ENCODE results near the gene KSR2.
A peak's percentile ranks its signal among the peaks of the same experiment; 100 is the strongest.
"Not testable (repeated sequence)": the region's sequence is repeated elsewhere in the genome, so short reads cannot be mapped to it uniquely, and the experiment has no call there.

KSR2 gene

DNA sequence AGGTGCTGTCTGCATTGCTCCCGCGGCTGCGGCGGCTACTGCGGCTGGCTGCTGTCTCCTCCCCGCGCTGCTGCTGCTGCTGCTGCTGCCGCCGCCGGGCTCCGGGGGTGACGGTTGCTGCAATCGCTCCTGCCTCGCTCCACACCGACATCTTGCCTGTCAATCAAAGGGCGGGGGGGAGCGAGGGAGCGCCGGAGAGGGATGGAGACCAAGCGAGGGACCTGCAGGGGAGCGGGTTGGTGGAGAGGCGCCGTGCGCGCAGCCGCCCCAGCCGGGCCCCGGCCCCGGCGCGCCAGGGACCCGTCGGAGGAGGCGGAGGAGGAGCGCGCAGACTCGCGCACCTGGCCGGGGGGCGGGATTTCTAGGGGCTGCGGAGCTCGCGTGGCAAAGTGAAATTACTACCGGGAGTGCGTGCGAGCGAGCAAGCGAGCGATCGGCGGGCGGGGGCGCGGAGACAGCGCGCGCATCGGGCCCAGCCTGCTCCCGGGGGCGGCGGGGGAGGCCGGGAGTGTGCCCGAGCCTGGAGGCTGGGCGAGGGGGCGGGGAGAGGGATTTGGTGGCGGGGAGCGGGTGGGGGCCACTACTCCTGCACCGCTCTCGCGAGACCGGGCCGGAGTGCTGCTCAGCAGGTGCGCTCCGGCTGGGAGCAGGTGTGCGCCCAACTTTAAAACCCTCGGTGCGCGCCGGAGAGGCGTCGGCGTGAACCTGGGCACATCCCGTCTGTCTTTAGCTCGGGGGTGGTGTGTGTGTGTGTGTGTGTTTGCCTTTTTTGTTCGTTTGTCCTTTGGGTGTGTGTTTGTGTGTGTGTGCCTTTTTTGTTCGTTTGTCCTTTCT lies at the start of gene KSR2:
Gene KSR2 (minus strand): TSS at position 165 of the 834 bp plus-strand sequence. CDS start 735 bp downstream, outside the sequence.
- peak; percentile 46 for DNase-seq (ENCODE audit: low read depth)

DNA sequence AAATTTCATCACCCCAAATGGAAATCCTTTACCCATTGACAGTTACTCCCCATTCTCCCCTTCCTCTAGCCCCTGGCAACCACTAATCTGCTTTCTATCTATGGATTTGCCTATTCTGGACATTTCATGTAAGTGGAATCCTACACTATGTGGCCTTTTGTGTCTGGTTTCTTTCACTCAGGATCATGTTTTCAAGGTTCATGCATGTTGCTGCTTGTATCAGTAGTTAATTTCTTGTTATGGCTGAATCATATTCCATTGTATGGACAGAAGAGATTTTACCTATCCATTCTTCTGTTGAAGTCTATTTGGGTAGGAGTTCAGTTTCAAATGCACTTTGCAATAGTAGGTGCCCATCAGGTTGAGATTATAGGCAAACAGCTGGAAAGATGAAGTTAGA lies 49.1 kb upstream of the KSR2 start:
- DNase-seq (ENCODE audit: low read depth), result no peak

DNA sequence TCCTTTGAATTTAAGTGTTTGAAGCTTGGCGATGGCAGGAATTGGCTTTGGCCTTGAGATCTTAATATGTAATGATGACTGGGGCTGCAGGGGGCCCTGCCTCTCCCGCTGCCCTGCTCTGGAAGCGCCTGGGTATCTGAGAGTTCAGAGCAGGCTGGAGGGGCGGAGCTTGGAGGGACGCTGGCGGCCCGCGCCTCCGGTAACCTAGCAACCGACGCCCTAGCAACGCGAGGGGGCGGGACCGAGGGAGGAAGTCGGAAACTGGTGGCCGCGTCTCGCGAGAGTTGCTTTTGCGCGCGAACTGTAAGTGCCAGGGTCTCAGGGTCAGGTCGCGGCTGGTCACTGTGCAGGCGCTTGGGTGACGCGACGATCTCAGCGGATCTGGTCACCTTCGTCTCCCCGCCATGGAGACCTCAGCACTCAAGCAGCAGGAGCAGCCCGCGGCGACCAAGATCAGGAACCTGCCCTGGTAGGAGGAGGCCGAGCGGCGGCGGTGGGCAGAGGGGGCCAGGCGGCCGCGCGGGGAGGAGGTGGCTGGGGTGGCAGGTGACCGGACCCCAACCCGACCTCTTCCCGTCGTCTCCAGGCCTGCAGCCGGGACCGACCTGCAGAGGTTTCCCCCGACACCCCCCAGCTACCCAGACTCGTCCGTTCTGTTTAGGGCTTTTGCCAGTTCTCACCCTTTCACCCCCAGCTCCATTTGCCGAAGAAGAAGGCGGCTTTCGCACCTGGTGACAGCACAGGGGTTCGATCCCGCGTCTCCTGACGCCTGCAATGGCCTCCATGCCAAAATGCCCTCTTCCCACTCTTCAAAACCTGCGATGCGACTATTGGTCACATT lies 47.9 kb upstream of the KSR2 start, which contains the start of gene RFC5:
Gene RFC5 (plus strand): TSS at position 280 of the 841 bp plus-strand sequence. CDS start 125 bp downstream, at position 405.
- DNase-seq (ENCODE audit: low read depth), result peak; percentile 99

DNA sequence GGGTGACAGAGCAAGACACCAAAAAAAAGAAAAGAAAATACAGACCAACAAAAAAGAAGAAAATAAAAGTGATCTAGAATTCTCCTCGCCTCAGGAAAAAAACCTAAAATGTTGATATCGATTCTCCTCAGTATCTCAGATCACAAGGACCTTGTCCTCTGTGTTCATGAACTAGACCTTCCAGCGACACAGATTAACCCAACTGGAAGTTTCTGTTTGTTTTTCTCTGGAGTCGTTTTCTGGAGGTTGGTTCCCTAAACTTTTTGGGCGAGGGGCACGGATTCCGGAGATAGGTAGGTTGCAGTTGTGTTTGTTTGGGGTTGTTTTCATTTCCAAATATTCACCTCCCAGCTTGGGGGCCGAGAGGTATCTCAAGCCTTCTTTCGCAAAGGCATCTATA lies 47.2 kb upstream of the KSR2 start:
- DNase-seq (ENCODE audit: low read depth), result no peak

DNA sequence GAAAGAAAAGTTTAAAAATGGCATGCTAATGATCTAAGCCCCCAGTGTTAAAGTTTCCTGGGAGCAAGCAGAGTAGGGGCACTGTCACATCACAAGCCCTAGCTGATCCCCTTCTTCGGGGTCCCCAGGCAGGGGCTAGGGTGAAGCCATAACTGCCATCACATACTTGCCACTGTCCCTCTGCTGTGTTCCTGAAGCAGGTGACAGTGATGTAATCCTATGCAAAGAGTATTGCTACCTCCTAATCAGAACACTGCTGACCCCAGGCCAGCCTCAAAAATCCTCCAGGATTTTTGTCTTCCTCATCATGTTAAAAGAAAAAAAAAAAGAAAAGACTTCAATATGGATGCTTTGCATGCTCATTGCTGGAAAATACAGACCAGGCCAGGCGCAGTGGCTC lies 46.5 kb upstream of the KSR2 start:
- DNase-seq (ENCODE audit: low read depth), result no peak

DNA sequence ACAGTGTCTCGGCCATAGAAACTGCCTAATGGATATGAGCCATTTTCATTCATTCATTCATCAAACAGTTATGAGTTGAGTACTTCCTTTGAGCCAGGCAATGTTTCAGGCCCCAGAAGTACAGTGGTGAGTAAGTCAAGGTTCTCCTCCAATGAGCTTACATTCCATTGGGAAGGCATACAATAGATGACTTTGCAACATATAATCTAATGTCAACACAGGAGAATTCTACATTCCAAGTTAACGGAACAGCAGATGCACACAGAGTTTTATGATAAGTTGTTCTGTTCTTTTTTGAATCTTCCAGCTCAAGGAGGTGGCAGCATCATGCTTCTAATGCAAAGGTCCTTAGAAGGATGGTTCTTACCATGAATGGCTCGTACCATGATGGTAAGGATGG lies 44.5 kb upstream of the KSR2 start:
- no peak for DNase-seq (ENCODE audit: low read depth)

DNA sequence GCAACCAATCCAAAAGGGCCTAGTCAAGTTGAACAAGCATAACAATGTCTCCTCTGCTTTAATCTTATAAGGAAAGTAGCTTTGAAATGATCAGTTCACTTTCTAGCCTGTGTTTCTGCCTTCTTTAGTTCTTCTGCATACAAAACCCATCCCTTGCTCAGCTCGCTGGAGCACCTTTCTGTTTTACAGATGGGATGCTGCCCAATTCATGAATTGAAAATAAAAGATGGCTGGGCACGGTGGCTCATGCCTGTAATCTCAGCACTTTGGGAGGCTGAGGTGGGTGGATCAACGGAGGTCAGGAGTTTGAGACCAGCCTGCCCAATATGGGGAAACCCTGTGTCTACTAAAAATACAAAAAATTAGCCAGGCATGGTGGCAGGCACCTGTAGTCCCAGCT lies 43.2 kb upstream of the KSR2 start:
- no peak for DNase-seq (ENCODE audit: low read depth)

DNA sequence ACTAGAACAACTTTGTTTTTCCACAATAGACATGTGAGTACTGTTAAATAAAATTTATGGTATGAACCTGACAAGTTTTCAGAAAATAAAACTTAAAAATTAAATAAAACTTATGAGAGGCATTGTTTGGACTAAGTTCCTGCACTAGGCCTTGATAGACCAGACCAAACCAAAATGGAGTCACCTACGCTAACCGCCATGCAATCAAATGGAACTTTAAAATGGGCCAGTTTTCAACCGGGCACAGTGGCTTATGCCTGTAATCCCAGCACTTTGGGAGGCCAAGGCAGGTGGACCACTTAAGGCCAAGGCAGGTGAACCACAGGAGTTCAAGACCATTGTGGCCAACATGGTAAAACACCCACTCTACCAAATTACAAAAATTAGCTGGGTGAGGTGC lies 42.6 kb upstream of the KSR2 start:
- DNase-seq (ENCODE audit: low read depth), result no peak

DNA sequence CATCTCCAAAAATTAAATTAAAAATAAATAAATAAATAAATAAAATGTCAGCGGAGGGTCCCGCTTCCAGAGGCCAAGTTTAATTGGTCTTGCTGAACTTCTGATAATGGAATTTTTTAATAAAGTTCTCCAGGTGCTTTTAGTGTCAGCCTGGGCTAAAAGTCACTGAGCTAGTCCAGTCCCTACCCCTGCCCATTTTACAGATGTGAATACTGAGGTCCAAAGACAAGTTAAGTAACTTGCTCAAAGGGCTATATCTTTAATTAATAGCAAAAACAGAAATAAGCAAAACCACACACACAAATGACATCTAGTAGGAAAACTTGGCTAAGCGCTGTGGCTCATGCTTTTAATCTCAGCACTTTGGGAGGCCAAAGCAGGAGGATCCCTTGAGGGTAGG lies 42.1 kb upstream of the KSR2 start:
- DNase-seq (ENCODE audit: low read depth), result no peak

DNA sequence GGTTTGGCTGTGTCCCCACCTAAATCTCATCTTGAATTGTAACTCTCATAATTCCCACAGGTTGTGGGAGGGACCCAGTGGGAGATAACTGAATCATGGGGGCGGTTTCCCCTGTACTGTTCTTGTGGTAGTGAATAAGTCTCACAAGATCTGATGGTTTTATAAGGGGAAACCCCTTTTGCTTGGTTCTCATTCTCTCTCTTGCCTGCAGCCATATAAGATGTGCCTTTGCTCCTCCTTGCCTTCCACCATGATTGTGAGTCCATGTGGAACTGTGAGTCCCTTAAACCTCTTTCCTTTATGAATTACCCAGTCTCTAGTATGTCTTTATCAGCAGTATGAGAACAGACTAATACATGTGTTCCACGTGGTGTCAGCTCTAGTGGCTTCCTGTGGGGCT lies 31.0 kb upstream of the KSR2 start:
- DNase-seq (ENCODE audit: low read depth), result not testable (repeated sequence)

DNA sequence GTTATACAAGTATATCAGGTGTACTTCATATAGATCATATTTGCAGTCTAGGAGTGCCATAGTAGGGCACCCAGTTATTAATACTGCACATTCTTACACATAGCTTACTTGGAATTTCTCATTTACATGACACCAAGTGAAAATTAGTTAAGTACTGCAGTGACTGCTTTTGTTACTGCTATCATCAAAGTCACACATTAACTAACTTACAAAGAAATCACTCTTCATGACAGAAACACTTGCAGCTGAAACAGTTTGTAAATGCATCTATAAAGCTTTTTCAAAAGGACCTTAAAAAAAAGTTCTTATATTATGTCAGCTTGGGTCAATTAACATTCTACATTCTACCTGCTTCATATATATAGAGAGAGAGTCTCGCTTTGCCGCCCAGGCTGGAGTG lies 29.9 kb upstream of the KSR2 start:
- DNase-seq (ENCODE audit: low read depth), result no peak

DNA sequence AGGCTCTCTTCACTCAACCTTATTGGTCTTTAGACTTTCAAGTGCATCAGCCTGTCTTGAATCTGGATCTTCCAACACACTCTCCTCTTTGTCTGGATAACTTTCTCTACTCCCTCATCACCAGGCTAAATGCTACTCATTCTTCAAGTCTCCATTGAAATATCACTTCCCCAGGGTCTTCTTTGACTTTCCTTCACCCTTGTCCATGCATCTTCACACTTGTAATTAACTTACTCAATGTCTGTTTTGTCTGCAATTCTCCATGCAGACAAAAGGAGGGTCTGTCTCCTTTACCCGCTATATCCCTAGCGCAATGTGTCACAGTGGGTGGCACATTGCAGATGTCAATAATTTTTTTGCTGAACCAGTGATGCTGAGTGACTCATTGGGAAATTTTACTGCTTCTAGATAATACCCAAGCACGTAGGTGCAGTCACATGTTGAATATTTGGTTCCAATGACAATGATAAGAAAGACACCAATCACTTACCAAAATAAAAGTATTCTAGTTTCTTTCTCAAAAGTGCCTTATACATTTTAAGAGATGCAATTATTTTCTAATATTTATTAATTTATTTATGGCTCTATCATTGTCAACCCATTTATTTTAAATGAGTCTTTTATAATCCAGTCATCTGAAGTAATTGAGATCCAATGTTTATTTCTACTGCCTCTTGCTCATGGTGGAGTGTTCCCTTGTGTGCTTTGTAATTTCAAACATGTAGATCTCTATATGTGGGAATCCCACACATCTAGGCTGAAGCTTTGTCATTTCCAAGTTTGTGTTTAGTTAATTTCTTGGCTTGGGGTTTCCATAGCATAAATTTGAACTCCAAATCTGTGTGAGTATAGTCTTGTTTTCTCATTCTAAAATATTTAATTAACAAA lies 26.0 kb upstream of the KSR2 start:
- DNase-seq (ENCODE audit: low read depth), result no peak

DNA sequence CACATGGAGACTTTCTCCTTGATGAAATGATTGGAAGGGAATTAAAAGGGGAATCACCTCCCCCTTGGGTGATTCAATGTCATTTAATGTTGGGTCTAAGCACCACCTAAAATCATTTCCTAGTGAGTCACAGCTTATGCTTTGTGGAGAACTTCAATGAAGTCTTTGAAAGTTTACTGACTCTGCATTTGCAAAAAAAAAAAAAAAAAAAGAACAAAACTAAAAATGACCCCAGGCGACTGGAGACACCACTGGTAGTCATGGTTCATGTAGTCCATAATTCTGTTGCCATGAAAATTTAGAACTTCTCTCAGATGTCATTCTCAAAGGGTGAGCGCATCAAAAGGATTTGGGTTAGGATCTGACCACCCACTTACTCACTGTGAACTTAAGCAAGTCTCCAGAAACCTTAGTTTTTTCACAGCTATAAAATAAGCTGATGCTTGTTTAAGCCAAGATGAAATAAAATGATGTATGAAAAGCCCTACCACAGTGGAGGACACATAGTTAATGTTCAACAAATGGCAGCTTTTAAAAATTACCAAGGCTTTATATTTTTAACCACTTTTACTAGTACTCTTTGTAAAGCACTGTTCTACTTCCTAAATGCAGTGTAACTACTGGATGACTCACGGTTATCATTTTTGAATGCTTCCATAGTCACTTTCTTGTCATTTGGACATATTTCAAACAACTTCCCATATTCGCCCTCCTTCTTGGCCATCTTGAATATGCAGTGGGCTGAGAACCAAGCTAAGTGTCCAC lies 18.1 kb upstream of the KSR2 start:
- peak; percentile 94 for DNase-seq (ENCODE audit: low read depth)

DNA sequence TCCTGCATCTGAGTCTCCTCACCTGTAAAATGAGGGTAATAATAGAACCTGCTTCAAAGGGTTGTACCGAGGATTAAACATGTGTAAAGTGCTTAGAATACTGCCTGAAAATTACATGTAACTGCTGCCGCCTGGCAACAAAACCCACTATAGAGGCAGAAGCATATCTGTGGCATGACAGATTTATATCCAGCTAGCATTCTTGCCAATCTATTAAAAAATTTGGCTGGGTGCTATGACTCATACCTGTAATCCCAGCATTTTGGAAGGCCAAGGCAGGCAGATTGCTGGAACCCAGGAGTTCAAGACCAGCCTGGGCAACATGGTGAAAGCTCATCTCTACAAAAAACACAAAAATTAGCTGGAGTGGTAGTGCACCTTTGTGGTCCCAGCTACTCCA lies 16.4 kb upstream of the KSR2 start:
- DNase-seq (ENCODE audit: low read depth), result peak; percentile 13

DNA sequence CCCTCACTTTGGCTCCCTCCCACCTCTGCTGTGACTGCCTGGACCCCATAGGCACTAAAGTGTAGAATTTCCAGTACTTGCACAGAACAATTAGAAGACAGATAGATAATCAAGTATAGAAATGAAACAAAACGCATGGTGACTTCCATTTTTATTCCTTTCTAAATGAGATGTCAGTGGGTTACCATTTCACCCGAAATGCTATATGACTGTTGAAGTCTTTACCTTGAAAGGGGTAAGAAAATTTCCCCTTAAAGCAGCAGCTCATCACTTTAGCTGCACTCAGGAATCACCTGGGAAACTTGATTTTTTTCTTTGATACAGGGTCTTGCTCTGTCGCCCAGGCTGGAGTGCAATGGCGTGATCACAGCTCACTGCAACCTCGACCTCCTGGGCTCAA lies 12.5 kb upstream of the KSR2 start:
- no peak for DNase-seq (ENCODE audit: low read depth)

DNA sequence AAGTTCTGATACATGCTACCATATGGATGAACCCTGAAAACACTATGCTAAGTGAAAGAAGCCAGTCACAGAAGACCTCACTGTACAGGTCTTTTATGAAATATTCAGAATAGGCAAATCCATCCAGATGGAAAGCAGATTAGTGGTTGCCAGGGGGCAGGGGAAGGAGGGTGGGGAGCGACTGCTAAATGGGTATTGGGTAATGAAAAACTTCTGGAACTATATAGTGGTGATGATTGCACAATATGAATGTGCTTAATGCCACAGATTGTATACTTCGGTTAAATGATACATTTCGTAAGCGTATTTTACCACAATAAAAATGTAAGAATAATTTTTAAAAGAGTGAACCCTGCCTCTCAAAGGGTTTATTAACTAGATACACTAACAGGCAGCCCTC lies 11.8 kb upstream of the KSR2 start:
- DNase-seq (ENCODE audit: low read depth), result no peak

DNA sequence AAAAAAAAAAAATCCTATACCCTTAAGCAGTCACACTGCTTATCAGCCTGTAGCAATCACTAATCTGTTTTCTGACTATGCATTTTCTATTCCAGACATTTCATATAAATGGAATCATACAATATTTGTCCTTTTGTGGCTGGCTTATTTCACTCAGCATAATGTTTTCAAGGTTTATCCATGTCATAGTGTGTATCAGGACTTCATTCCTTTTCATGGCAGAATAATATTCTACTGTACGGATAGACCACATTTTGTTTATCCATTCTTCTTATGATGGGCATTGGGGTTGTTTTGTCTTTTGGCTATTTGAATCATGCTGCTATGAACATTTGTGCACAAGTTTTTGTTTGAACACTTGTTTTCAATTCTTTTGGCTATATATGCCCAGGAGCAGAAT lies 8.6 kb upstream of the KSR2 start:
- no peak for DNase-seq (ENCODE audit: low read depth)

DNA sequence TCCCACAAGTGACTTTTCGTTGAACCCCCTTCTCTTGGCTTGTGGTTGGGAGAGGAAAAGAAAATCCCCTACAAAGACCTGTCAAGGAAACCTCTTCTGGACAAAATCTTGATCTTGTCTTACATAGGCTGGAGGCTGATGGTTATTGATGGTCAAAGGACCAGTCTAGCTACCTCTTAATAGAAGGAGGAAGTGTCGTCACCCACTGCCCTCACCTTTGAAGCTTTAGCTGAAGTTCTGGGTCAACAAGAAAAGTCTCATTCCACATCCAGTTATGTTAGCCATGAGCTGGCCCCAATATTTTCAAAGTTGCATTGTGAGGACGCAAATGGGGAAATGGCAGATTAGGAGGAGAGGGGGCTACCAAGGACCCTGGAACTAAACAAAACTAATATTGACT lies 6.2 kb upstream of the KSR2 start:
- DNase-seq (ENCODE audit: low read depth), result no peak

DNA sequence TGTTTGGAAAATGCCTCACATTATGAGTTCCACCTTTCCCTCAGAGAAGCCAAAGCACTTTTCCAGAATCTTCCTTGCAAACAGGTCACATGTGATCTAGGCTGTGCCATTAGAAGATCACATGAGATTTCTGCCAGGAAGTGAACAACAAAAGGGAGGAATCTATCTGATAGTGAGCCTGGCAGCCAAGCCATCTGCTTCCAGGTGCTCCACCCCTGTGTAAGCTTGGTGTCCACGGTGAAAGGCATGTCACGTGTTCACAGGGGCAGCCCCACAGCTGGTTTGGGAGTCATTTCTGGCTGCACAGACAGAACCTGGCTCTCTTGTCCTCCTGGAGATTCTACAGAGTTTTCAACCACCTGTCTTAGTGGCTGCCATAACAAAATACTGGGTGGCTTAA lies 3.5 kb upstream of the KSR2 start:
- no peak for DNase-seq (ENCODE audit: low read depth)

DNA sequence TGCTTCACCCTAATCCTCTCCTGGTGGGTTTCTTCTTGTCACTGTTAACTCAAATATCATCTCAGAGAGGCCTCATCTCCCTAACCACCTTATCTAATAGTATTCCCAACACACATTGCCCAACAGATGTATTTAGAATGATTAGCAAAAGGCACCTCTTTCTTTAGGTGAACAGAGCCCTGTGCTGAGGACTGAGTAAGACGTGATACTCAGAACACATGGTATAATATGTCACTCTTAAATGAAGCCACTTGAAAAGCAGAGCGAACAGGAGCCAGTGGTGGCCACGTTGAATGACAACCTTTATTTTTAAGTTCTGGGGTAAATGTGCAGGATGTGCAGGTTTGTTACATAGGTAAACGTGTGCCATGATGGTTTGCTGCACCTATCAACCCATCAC lies 1.5 kb upstream of the KSR2 start:
- no peak for DNase-seq (ENCODE audit: low read depth)

DNA sequence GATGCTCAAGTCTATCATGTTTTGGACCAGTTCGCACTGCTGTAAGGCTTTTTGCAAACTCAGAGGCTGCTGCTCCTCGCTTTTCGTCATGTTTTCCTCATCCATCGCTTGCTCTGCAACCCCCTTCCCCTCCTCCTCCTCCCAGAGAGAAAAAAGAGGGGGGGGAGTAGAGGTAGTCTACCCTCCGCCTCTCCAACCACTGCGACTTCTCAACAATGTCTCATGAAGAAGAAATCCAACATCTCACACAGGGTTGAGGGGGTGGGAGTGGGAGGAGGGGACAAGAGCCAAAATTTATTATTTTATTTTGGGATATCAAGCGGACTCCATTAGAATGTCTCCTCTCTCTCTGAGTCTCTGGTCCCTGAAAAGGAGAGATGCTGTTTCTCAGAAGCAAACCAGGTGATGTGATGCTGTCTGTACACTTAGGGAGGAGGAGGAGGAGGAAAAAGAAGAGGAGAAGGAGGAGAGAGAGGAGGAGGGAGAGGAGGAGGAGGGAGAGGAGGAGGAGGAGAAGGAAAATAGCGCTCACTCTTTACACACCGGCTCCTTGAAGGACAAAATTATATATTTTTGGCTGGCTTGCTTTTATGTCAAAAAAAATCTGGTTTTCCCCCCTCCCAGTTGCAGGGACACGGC lies 520 bp downstream of the KSR2 start:
- DNase-seq (ENCODE audit: low read depth), result no peak
